GM19372 (cell line): ENCODE measurements around the gene ARNT2.

Experiments
- ATAC-seq: cut with Tn5 transposase; IDR thresholded peaks from one replicate; pipeline ENCODE4 v1.9.1; 2021; ENCODE audit warnings: mild to moderate bottlenecking, low read depth, moderate library complexity; ENCODE audit not compliant: unreplicated experiment

The ARNT2 gene

GRCh38 chr15:80568298-80568697 lies 164.1 kb downstream of the ARNT2 start:
- ATAC-seq = no peak

GRCh38 chr15:80568876-80569605 lies 164.9 kb downstream of the ARNT2 start:
- ATAC-seq = no peak

GRCh38 chr15:80569656-80570055 lies 165.5 kb downstream of the ARNT2 start:
- no peak for ATAC-seq

DNA sequence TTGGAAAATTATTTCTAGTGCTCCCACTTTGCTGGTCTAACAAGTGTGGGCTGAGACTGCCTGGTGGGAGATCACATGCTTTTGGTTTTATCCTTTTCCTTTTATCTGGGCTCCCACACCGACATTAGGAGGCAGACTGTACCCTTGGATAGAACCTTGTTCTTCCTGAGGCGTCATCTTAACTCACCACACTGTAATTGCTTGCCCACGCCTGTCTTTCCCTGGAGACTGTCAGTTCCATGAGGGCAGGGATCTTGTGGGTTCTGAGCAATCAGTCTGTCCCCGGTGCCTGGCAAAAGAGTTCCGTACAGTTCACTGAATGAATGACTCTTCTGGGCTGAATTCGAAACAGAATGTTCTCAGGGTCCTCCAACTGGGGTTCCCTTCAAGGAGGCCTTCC lies 166.4 kb downstream of the ARNT2 start:
- no peak for ATAC-seq

DNA sequence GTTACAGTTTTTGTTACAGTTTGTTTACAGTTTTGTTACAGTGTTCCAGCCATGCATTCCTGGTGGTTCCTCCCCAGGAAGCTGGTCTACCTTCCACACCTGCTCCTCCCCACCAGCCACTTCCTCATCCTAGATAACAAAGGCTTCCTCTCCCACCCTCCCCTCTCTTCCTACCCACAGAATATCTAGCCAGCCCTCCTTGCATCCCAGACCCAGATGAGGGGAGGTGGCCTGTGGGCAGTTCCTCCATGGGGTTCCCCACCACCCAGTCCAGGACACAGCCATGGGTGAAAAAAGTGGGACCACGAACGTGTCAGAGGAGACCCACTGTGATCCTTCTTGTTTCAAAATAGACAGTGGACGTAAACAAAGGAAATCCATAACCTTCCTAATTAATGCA lies 168.2 kb downstream of the ARNT2 start:
- no peak for ATAC-seq

DNA sequence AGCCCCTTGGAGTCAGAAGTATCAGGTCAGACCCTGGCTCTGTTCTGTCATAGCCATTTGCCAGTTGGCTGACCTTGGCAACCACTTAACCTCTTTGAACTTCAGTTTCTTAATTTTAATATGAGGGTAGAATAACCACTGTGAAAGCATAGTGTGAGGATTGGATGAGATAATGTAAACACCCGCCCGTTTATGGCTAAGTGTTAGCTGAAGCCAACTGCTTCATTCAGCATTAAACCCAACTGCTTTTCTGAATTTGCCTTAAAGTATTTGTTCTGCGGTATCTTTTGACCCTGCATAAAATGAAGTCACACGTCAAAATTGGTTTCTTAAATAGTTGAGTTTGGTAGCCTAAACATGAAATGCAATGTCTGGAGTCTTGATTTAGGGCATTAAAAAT lies 169.4 kb downstream of the ARNT2 start:
- no peak for ATAC-seq

DNA sequence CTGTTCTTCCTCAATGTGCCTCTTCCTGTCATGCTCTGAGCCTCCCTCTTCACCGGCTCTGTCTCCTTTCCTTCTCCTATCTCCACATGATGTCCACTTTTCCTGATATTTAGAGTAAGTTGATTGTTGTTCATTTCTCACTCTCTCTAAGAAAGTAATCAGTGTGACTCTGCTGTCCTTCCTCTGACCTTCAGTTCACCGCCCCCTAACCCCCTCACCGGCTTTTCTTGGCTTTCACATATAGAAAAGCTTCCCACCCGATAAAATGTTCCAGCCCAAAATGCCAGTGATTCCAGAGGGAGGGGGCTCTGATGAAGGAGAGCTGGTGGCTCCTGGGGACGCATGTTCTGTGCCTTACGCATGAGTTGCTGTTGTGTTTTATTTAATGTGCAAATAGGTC lies 170.4 kb downstream of the ARNT2 start:
- no peak for ATAC-seq

- ATAC-seq = no peak
Observed at GRCh38 chr15:80576519-80577090, 172.4 kb downstream of the ARNT2 start.

DNA sequence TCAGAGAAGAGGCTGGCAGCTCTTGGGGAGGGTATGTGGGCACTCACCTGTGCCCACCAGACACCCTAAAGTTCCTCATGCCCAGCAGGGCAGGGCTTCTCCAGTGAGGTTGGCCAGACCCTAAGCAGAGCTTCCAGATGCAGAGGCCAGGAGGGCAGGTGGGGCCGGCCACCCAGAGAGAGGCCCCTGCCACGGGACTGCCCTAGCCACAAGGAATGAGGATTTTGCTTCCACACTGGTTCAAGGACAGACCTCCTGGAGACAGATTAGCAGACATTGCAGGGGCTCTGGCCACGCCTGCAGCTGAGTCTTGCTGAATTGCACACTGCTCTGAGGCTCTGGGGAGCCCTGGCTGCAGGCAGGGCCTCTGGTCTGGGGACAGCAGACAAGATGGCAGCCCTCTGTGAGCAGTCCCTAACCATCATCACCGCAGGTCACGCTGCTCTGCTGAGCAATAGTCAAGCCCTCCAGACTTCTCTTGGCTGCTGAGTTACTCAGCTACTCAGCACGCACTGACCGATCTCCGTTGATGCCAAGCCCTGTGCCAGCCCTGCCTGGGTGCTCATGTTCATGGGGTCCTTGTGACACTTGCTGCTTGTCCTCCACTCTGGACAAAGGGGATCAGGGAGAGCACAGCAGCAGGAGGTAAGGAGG lies 173.5 kb downstream of the ARNT2 start:
- ATAC-seq = no peak

GRCh38 chr15:80578206-80578595 lies 174.0 kb downstream of the ARNT2 start:
- no peak for ATAC-seq

- no peak for ATAC-seq
Observed at GRCh38 chr15:80578871-80579270, 174.7 kb downstream of the ARNT2 start.

DNA sequence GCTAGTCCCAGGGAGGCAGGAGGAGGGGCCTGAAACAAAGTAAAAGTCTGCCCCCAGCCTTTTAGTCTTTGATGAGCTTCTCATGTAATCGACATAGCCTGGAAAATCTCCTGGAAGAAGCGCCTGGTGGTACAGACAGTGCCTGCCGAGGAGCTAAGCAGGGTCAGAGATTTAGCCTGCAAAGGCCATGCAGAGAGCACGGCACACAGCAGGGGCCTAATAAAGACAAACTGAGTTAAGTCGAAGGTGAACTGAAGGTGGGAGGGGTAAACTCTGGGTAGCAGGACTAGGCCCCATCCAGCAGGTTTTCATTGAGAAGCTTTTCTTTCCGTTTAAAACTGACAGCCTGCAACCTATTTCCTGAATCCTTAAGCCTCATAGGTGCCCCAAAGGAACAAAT lies 175.4 kb downstream of the ARNT2 start:
- ATAC-seq = no peak

DNA sequence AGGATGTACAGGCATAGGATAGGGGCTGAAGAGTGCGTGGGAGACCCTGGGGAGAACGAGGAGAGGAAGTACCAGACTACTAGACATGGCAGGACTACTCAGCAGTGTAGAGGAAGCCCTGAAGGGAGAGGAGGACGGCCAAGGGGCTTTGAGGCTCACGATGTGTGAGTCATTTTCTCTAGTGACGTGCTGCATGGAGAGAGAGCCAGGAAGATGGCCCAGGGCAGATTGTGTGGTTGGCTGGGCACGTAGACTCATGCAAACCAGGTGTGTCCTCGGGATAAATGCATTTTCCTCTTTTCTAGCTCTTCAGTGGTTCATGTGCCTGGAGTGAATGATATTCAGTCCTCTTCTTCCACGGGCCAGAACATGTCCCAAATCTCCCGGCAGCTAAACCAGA lies 175.9 kb downstream of the ARNT2 start:
- no peak for ATAC-seq

- no peak for ATAC-seq
Observed at GRCh38 chr15:80580536-80581260, 176.5 kb downstream of the ARNT2 start.

- no peak for ATAC-seq
Observed at GRCh38 chr15:80581976-80582375, 177.8 kb downstream of the ARNT2 start.

- ATAC-seq = no peak
Observed at GRCh38 chr15:80582816-80583423, 178.7 kb downstream of the ARNT2 start.

DNA sequence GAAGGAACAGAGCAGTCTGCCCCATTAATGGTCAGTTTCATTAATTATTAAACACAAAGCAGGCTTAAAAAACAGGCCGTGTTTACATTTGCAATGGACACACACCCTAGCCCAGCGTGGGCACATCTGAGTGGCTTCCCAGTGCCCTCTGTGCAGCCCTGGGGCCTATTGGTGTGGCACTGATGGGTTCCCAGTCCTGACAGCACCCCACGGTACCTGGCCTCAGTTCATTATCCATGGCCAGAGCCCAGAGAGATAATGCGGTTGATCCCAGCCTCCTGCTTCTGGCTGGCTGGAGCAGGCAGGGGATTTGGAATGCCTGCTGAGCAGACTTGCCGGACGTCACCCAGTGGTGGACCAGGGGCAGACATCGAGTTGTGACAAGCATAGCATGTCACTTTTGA lies 180.4 kb downstream of the ARNT2 start:
- ATAC-seq = no peak

DNA sequence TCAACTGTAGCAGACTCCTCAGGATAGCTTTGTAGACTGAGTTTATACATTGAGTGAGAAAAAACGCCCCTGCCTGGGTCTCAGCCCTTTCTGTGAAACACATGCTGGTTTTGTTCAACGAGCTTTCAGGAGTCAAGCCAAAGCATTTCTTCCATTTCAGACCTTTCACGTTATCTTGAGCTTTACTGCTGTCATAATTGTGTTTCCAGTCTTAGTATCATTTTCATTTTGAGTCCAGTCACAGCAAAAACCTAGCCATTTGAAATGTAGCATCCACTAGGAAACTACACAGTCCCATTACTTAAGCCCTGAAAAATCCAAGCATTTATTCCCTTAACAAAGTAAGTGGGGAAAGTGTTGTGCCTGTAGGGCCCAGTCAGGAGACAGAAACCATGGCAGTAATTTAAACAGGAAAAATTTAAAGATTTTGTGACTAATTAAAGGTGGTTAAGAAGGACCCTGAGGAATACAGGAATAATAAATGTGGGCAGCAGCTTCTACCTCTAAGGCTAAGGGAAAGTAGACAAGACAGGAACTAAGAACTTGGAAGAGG lies 180.9 kb downstream of the ARNT2 start:
- no peak for ATAC-seq

GRCh38 chr15:80585544-80586018 lies 181.4 kb downstream of the ARNT2 start:
- no peak for ATAC-seq

DNA sequence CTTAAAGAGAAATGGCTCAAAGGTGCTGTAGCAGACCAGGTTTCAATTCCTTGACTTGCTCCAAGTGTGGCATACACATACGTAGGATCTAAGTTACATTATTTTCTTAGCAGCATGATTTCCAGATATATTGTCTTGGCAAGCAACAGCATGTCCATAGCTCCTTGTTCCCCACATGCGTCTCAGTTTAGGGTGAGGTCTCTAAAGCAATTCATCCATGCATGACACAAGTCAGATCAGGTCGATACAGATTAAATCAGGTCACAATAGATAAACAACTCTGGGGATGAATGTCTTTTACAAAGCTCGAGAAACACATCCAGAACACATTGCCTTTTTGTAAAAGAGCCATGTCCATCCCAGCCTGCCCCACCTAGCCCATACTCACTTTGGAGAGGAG lies 182.0 kb downstream of the ARNT2 start:
- ATAC-seq = no peak
